C1 segment of cervical spinal cord (tissue), 14 donors: Measurements from ENCODE around the gene SRCIN1.
A peak's percentile ranks its signal among the peaks of the same experiment; 100 is the strongest.

Experiments
- DNase-seq, 14 donors: peaks; one replicate each; lab custom pipeline; 2025; lab: John Stamatoyannopoulos, UW

Gene SRCIN1

DNA sequence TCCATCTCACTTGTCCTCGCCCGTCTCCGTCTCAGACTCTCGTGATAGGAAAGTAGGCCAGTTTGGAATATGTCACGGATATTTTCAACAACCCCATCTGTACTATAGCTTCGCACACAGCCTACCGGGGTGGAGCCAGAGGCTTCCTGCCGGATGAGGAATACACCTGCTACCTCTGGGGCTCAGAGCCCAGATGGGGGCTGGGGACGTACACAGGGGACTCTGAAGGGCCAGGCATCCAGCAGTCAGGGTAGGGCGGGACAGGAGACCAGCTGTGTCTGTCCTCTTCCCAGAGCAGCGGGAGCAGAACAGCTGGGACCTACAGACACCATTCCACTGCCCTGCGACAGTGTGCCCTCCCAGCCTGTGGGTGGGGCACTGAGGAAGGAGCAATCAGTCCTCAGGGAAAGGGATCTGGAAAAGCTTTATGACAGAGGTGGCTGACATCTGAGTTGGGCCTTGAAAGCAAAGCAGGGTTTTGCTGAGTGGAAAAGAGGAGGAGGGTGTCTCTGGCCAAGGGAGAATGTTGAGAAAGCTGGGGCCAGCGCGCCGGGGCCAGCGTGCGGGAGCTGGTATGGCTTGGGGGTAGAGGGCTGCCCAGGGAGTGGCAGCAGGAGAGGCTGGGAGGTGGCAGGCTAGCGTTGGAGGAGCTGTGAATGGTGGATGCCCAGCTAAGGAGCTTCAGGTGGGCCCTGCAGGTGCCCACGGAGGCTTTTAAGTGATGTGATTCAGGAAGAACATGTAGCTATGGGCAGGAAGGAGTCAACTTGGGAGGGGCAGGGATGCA is 11.5 kb upstream of the SRCIN1 start:
- DNase-seq, result no peak

DNA sequence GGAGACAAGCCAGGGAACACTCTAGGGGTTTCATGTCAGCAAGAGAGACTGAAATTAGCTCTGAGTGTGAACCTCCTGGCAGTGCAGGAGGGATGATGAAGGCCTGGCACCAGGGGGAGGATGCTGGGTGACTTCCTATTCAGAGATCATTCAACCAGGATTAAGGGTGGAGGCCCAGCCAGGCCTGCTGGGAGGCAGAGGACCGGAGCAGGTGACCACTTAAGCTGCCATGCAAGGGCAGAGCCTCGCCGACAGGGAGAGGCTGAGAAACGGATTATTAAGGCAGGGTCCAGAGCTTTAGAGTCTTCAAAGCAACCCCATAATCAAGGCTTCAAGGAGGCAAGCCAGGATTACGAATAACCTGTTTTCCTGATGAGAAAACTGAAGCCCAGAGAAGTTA is 10.6 kb upstream of the SRCIN1 start:
- DNase-seq, result no peak

DNA sequence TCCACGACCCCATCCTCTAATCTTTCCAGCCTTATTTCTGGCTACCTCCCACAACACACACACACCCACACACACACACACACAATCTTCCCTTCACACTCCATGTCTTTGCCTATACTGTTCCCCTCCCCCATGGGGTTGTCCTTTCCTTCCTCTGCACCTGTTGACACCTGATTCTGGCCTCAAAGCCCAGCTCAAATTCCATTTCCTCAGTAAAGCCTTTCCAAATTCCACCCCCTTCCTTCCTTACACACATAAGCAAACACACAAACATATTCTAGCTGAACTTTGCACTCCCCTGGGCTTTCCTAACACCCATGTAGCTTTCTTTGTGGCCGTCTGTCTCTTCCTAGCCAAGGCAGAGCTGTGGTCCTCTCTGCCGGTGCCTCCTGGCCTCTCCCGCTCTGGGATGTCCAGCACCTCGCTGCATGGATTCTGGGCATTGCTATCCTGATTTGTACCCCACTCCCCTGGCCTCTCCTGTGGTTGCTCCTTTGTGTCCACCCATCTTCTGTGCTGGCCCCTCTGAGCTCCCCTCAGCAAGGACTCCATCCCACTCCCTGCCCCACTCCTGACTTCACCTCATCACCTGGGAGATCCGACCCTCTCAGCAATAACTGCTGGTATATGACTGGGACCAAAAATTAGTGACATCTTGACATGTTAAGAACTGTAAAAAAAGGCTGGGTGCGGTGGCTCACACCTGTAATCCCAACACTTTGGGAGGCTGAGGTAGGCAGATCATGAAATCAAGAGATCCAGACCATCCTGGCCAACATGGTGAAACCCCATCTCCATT is 8.4 kb upstream of the SRCIN1 start:
- DNase-seq, result no peak

DNA sequence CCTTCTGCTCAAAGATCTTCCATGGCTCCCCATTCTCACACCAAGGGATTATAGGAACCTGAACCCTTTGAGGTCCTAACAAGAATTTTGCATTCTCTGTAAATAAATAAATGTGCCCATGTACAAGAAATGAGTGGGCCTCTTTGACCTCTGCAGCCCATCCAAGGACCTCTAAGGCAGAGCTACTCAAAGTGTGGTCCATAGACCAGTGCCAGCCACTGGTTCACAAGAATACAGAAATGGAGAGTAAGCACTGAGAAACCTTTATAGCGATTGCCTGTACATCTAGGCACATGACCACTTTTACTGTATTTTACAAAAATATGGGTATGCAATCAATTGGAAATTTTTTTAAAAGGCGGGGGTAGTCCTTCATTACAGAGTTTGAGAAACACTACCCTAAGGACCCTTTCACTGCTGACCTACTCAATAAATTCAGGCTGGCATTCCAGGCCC is 7.8 kb upstream of the SRCIN1 start:
- DNase-seq, result no peak

DNA sequence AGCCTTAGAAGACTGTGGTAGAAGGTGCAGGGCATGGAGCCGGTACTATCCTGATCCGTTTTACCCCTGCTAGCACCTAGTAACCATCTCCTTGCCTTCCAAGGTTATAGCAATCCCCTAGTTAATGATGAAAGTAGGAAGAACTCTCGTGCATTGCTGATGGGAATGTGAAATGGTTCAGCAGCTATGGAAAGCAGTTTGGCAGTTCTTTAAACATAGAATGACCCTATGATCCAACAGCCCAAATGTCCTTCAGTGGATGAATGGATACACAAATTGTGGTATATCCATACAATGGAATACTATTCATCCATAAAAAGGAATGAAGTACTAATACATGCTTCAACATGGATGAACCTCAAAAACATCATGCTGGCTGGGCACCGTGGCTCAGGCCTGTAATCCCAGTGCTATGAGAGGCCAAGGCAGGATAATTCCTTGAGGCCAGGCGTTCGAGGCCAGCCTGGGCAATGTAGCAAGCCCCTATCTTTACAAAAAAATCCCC is 6.2 kb upstream of the SRCIN1 start:
- no peak for DNase-seq

DNA sequence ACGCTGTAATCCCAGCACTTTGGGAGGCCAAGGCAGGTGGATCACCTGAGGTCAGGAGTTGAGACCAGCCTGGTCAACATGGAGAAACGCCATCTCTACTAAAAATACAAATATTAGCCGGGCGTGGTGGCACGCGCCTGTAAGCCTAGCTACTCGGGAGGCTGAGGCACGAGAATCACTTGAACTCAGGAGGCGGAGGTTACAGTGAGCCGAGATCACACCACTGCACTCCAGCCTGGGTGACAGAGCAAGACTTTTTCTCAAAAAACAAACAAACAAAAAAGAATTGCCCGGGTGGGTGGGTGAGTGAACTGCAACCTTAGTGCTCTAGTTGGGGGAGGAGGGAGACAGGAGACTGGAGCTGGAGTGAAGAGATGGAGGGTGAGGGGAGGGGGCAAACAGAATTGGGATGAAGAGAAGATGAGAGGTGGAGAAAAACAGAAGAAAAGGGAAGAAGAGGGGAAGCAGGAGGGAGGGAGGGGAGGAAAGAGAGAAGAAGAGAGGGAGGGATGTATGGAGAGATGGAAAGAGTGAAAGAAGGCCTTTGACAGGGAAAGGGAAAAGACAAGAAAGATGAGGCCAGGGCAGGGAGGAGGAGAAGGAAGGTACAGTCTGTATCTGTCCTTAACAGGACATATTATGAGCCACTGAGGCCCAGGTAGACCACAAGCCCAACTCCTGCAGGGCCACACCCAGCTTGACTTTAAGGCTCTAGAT is 5.5 kb upstream of the SRCIN1 start:
- no peak for DNase-seq

DNA sequence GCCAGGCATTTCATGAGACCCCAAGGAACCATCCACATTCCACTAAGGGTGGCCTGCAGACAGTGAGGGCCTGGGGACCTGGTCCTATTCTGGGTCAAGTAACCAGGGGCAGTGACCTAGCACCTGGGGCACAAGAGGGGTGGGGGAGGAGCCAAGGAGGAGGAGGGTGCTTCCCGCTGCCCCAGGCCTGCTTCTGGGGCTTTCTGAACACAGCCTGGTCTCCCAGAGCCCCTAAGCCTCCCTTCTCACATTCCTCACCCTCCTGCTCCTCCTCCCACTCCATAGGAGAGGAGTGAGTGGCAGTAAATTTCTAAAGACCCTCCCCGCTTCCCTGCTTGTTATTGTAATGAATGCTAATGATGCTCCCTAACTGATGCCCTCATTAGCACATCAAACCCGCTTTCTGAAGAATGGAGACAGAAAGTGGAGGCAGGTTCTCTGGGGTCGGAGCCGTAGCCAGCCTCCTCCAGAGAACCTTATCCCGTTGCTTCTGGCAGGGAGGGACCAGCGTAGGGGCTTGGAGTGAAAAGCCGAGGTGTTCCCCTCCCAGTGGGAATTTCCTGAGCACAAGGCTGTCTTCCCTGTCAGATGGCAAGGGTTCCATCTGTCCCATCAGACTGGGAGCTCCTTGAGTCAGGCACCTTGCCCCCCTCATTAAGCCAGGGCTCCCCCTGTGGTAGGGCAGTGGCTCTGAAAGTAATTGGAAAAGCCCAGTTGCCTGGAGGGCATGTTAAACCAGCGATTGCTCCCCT is 3.7 kb upstream of the SRCIN1 start:
- DNase-seq, result no peak

DNA sequence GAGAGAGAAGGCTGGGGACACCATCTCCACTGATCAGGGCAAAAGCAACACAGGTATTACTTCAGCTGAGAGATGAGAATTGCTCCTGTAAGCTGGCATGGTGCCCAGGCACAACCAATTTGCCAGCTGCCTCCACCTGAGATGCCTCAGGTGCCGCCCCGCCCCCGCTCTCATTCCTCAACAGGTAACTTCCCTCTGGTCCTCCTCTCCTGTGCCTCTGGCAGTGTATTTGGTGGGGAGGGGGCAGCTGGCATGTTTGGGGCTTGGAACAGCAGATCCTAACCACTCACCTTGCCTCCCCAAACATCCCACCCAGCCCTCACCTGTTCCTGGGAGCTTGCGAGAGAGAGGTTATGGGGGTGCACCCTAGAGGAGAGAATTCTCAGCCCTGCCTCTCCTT is 2.9 kb upstream of the SRCIN1 start:
- DNase-seq, result no peak

DNA sequence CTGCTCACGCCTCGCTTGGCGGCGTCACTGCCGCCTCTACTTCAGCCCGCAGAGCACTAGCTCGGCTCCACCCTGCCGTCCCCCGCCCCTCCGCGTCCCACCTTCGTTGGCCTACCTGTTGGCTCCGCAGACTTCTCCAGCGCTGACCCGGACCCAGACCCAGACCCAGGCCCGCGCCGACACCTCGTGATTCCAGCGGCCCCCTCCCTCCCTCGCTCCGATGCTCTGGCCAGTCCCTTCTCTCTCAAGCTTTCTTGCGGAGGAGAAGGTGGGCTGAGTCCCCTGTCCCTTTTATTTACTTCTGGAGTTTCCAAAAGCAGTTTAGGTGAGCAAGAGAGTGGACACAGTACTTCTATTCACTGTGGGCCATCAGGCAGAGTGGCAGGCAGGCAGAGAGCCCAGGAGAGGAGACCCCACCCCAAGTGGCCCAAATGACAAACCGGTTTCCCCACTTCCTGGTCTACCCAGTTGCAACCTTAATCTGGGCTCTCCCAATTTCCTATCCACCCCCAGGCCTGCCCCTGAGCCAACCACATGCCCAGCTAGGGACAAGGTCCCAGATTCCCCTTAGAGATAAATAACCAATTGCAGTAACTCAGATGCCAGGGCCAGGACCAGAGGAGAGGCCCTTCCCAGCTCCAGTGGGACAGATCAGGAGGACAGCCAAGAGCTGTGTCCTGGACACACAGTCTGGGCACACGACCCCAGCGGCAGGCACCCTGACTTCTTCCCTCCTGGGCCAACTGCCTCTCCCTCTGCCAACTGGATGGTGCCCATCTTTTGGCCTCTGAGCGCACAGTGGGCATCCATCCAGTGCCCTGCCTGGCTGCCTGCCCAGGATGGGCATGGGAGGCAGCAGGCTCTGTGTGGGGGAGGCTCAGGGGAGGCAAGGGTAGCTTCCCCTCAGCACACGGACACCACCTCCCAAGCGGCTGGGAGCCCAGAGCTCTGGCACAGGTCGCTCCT is 1.2 kb upstream of the SRCIN1 start:
- peak in 12 of 14 donors; percentile 54 to 90 (median 80) for DNase-seq

DNA sequence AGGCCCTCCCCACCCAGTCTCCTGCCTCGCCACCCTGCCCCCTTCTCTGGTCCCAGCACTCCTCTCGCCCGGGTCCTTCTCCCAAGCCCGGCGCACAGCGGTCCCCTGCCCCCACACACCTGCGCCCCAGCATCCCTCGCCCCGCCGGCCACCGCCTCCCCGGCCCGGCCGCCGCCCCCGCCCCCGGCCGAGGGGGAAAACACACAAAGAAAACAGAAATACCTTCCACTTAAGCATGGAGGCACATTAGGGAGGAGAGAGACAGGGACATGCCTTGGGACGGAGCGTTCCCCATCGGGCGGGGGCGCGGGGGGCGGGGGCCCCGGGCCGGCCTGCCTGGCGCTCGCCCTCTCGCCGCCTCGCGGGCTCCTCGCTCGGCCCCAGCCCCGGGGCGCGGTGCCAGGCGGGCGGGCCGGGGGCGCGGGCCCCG is 326 bp downstream of the SRCIN1 start:
- DNase-seq, result no peak

DNA sequence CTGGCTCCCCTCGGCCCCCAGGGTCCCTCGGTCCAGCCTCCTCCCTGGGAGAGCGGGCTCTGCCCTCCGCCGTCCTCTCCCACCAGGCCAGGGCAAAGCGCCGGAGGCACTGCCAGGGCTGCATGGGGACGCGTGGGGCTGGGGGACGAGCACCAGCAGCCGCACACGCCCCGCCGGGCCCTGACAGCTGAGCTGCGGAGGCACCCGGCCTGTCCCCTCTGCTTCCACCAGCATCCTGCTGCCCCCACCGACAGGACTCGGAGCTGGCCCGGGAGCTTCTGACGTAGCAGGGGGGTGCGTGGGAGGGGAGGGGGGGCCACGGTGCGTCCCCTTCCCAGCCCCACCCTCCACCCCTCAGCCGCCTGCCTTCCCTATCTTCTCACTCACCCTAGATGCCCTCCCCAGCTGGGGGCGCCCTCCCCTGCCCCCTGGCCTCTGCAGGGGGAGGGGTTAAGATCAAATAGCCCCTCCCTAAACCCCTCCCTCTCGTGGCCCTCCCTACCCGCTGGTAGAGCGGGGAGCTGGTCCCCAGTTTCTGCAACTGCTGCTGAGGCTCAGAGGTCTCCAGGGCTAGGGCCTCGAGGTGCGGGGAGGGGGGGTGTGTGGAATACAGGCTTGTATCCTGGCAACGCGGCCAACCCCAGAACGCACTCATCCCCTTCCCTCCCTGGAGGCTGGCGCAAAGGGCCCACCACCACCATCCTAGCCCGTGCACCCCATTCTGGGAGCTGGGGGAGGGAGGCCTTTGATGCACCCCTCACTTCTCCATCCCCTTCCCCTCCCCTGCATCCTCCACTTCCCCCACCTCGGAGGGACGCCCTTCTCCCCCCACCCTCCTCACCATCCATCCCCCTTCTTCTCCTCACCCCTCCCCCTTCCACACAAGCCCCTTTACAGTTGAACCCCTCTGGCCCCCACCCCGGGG is 1.0 kb downstream of the SRCIN1 start:
- DNase-seq, result peak in 12 of 14 donors; percentile 22 to 84 (median 70)

DNA sequence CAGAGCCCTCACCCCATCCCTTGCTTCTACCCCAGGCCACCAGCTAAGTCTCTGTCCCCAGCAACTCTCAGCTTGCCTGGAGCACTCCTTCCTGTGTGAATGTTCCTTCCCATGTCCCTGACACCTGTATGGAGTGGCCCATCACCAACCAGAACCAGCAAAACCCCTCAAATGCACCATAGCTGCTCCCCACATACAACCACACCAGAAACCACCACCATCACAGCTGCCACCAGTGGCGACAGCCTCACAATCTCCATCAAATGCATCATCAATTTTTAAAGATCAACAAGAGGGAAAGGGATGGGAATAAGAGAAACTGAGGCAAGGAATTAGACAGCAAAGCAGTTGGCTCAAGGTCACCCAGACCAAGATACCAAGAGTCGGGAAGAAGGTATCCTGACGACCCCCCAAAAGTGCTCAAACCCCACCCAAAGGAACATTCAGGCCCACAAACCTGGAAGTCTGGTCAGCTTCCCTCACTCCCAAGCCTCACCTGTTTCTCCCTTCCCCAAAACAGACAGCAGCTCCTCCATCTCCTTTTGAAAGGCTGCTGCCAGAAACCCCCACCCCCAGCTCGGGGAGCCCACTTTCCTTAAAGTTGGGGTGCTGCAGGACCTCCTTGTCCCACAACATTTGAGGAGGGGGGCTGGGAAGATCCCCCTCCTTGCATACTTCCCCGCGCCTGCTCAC is 1.8 kb downstream of the SRCIN1 start:
- no peak for DNase-seq

DNA sequence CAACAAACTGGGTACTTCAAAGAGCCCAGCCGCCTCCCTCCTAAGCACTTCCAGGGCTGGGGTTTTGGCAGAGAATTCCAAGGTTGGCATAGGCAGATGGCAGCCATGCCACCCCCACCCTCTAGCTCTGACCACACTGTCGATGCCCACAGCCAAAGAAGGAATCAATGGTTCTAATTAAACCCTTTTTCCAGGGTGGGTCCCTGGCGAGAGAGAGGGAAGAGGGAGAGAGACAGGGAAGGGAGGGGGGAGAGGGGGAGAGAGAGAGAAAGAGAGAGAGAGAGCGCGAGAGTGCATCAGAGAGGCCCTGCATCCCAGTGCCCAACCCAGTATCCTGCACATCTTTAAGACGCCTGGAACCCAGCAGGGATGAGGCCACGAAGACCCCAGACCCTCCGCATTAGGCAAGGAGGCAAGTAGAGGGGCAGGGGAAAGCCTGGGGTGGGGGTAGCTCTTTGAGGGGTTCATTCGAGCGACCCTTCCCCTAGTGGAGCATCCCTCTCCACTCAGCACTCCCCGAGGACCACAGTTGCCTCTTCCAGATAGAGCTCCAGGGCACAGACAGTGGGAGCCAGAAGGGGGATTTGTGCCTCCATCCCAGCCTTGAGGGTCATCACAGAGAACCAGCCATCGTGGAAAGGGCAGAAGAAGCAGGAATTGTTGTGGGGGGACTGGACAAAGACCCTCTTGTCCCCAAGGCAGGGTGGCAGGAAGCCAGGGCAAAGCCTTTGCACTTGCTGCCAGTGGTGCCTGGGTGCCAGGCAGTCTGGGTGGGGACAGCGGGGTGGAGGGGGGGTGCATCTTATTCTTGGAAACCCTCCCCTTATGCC is 2.6 kb downstream of the SRCIN1 start:
- DNase-seq, result peak in 9 of 14 donors; percentile 20 to 70 (median 31)

DNA sequence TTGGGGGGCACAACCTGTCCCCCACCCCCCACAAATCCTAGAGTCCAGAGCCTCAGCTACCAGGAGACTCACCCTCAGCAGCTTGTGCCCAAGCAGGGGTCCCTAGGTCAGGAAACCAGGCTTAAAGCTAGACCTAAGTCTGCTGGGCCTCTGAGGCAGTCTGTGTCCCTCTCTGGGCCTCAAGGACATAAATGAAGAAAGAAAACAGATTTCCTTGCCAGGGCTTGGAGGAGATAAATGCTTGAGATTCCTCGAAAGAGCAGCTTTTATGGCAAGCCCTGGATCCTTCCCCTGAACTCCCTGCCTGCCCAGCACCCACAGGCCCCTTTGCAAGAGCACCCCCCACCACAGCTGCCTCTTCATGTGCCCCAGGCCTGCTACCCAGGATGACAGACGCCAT is 3.3 kb downstream of the SRCIN1 start:
- DNase-seq, result no peak

DNA sequence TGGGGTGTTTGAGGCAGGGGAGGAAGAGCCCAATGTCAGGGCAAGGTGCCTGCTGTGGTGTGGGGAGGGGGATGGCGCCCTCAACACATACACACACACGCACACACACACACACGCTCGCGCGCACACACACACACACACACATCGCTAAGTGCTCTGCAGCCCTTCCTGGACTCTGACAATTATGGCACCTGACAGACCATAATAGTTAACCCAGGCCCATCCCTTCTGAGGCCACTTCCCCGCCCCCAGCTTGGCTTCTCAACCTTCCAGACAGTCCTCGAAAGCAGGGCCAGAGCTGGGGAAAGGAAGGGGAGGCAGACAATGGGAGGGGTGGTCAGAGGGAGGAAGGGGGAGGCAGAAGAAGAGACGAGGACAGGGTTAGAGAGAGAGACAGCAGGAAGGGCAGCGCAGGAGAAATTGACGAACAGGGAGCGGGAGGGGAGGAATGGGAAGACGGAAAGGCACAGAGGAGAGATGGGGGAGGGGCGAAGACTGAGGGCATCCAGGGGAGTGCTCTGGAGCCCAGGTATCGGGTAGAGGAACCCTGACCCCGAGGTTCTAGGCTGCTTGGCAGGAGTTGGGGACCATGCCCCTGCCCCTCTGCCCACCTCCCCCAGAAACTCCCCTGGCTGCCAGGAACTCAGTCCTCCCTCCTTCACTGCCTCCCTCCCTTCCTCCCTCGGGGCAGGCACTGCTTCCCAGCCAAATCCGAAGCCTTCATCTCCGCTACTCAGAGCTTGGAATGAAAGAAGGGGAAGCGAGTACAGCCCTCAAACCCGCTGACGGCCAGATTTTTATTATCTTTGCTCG is 4.0 kb downstream of the SRCIN1 start:
- no peak for DNase-seq

DNA sequence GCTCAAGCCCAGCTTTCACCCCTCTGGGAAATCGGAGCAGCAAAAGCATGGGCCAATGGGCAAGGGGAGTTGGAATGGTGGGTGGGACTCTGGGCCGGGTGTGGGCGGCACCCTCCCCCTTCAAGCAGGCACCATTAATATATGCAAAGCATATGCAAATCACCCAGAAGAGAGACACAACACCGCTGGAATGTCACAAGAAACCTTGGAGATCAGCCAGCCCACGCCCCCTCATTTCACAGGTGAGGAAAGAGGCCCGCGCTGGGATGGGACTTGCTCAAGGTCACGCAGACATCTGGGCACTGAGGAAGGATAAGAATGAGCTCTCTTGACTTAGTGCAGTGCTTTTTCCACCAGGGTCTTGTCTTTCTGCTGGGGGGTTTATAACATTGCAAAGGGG is 4.8 kb downstream of the SRCIN1 start:
- DNase-seq, result no peak

DNA sequence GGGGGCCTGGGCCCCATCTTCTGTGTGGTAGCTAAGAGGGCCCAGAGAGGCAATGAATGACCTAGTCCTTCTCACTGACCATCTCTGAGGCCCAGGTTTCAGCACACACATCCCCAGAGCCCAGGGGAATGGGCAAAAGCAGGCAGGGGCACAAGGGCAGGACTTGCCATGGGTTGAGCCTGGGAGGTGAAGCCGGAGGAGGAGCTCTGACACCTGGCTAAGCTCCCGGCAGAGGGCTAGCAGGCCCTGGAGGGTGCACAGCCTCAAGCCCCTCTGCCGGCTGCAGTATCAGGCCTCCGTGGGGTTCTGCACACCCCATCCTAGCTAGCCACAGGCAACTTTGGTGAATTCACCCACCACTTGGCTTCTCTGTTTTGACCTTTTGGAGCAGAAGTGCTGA is 5.3 kb downstream of the SRCIN1 start:
- no peak for DNase-seq
